Measurements from ENCODE around the gene ADAM12.

ADAM12 gene

GRCh38 chr10:126070476-126071215 is 317.6 kb downstream of the ADAM12 start:
- H3K27me3 ChIP-seq (ENCODE audit: control insufficient read depth, low read length) = no peaks in the 10 kb centered on the region
- no peak overlapping the region for H3K27ac ChIP-seq (ENCODE audit: low read depth, low read length)
- H3K4me2 ChIP-seq (ENCODE audit: low read length) = no peak overlapping the region
- H3K4me1 ChIP-seq (ENCODE audit: control insufficient read depth, low read length) = no peaks in the 10 kb centered on the region
- no peaks in the 10 kb centered on the region for H3K36me3 ChIP-seq (ENCODE audit: control insufficient read depth, low read length)
- TF ChIP-seq EZH2phosphoT487 (IDR thresholded peaks at IDR 0.05; ENCODE audit: borderline replicate concordance, low read length) (no peak), CTCF (IDR thresholded peaks at IDR 0.05; ENCODE audit: low read depth, low read length, poor library complexity, severe bottlenecking) (no peak)
- H3K9me3 ChIP-seq (ENCODE audit: control insufficient read depth, insufficient read depth, low read length) = no peaks in the 10 kb centered on the region
- H3K4me3 ChIP-seq (ENCODE audit: low read length) = no peak overlapping the region
- H3K9me2 ChIP-seq (replicated peaks; ENCODE audit: control insufficient read depth, low read length) = no peaks in the 10 kb centered on the region
- no peaks in the 10 kb centered on the region for H3K79me2 ChIP-seq (ENCODE audit: control insufficient read depth, low read length)
- H3F3A ChIP-seq (ENCODE audit: control insufficient read depth, insufficient read depth) = no peaks in the 10 kb centered on the region
- H4K20me1 ChIP-seq (ENCODE audit: control insufficient read depth, insufficient read depth, low read depth, low read length) = no peaks in the 10 kb centered on the region

GRCh38 chr10:126068322-126068721 is 320.0 kb downstream of the ADAM12 start:
- H3F3A ChIP-seq (ENCODE audit: control insufficient read depth, insufficient read depth) = no peaks in the 10 kb centered on the region
- no peaks in the 10 kb centered on the region for H3K79me2 ChIP-seq (ENCODE audit: control insufficient read depth, low read length)
- H3K4me1 ChIP-seq (ENCODE audit: control insufficient read depth, low read length) = no peaks in the 10 kb centered on the region
- no peak overlapping the region for H3K27ac ChIP-seq (ENCODE audit: low read depth, low read length)
- H3K27me3 ChIP-seq (ENCODE audit: control insufficient read depth, low read length) = no peaks in the 10 kb centered on the region
- no peak overlapping the region for H3K4me3 ChIP-seq (ENCODE audit: low read length)
- no peaks in the 10 kb centered on the region for H3K9me2 ChIP-seq (replicated peaks; ENCODE audit: control insufficient read depth, low read length)
- TF ChIP-seq CTCF (IDR thresholded peaks at IDR 0.05; ENCODE audit: low read depth, low read length, poor library complexity, severe bottlenecking) = no peak
- no peak for TF ChIP-seq EZH2phosphoT487 (IDR thresholded peaks at IDR 0.05; ENCODE audit: borderline replicate concordance, low read length)
- H3K36me3 ChIP-seq (ENCODE audit: control insufficient read depth, low read length) = no peaks in the 10 kb centered on the region
- H3K4me2 ChIP-seq (ENCODE audit: low read length) = no peak overlapping the region
- H4K20me1 ChIP-seq (ENCODE audit: control insufficient read depth, insufficient read depth, low read depth, low read length) = no peaks in the 10 kb centered on the region
- H3K9me3 ChIP-seq (ENCODE audit: control insufficient read depth, insufficient read depth, low read length) = no peaks in the 10 kb centered on the region

GRCh38 chr10:126066456-126066855 is 321.8 kb downstream of the ADAM12 start:
- no peak overlapping the region for H3K4me2 ChIP-seq (ENCODE audit: low read length)
- no peaks in the 10 kb centered on the region for H4K20me1 ChIP-seq (ENCODE audit: control insufficient read depth, insufficient read depth, low read depth, low read length)
- no peaks in the 10 kb centered on the region for H3K9me2 ChIP-seq (replicated peaks; ENCODE audit: control insufficient read depth, low read length)
- H3K27me3 ChIP-seq (ENCODE audit: control insufficient read depth, low read length) = no peaks in the 10 kb centered on the region
- H3F3A ChIP-seq (ENCODE audit: control insufficient read depth, insufficient read depth) = no peaks in the 10 kb centered on the region
- H3K27ac ChIP-seq (ENCODE audit: low read depth, low read length) = no peak overlapping the region
- no peaks in the 10 kb centered on the region for H3K4me1 ChIP-seq (ENCODE audit: control insufficient read depth, low read length)
- no peaks in the 10 kb centered on the region for H3K79me2 ChIP-seq (ENCODE audit: control insufficient read depth, low read length)
- no peaks in the 10 kb centered on the region for H3K9me3 ChIP-seq (ENCODE audit: control insufficient read depth, insufficient read depth, low read length)
- TF ChIP-seq CTCF (IDR thresholded peaks at IDR 0.05; ENCODE audit: low read depth, low read length, poor library complexity, severe bottlenecking) (no peak), EZH2phosphoT487 (IDR thresholded peaks at IDR 0.05; ENCODE audit: borderline replicate concordance, low read length) (no peak)
- no peak overlapping the region for H3K4me3 ChIP-seq (ENCODE audit: low read length)
- no peaks in the 10 kb centered on the region for H3K36me3 ChIP-seq (ENCODE audit: control insufficient read depth, low read length)

Measured in DOHH2 (cell line).